HG02870 (cell line): ENCODE data around the gene DOK7.

ENCODE experiments used
- ATAC-seq: cut with Tn5 transposase; IDR thresholded peaks from one replicate; pipeline ENCODE4 v1.9.1; 2021; ENCODE audit warnings: mild to moderate bottlenecking, moderate library complexity; ENCODE audit not compliant: unreplicated experiment

DOK7 gene

DNA sequence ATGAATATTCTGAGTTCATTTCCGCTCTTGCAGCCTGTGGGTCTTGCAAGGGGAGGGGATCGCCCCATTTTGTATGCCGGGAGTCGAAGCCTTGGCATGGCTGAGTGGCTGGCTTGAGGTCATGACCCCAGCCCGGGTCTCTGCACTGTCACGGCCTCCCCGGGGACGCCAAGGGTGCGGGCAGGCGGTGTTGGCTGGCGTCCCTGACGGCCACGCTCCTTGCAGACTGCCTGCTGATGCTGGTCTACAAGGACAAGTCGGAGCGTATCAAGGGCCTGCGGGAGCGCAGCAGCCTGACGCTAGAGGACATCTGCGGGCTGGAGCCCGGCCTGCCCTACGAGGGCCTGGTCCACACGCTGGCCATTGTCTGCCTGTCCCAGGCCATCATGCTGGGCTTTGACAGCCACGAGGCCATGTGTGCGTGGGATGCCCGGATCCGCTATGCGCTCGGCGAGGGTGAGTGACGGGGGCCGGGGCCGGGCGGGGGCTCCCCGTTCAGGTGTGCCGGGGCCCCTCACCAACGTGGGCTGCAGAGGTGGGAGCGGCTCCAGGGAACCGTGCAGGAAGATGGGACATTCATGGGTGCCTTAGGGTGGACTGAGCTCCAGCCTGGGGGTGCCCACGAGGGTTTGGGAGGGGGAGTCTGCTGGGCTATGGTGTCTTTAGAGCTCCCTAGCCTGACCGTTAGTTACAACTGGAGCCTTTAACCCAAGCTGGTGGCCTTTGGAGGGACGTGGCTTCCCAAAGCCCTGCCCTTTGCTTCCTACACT lies 10.3 kb downstream of the DOK7 start:
- no peak for ATAC-seq

- ATAC-seq = no peak
Observed at GRCh38 chr4:3473996-3474765, 11.1 kb downstream of the DOK7 start.

GRCh38 chr4:3475041-3475712 lies 12.1 kb downstream of the DOK7 start:
- no peak for ATAC-seq

DNA sequence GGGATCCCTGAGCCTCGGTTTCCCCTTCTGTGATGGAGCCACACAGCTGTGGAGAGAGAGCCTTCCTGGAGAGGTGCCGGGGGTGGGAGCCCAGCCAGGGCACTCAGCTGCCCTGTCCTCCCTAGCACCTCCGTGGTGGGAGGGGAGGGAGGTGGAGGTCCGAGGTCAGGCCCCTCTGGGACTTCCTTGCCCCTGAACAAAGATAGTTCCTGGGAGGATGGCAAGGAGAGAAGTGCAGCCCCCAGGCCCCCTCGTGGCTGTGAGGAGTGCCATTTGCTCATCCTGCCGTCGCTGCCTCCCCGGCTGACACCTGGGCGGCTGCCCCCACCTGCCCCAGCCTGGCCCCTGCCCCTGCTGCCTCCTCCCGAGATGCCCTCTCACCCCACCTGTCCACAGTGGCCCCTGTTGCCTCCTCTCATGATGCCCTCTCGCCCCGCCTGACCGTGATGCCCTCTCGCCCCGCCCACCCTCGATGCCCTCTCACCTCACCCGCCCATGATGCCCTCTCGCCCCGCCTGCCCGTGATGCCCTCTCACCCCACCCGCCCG lies 12.7 kb downstream of the DOK7 start:
- no peak for ATAC-seq

DNA sequence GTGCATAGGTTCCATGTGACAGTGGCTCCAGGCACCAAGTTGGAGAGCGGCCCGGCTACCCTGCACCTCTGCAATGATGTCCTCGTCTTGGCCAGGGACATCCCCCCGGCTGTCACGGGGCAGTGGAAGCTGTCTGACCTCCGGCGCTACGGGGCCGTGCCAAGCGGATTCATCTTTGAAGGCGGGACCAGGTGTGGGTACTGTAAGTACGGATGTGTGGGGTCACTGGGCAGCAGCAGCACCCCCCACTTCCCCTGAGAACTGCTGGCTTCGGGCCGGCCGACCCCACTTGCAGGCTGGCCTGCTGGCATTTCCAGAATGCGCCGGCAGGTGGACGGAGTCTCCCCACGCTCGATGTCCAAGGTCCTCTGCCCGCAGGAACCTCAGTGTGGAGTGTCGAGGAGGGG lies 13.2 kb downstream of the DOK7 start:
- ATAC-seq = no peak

DNA sequence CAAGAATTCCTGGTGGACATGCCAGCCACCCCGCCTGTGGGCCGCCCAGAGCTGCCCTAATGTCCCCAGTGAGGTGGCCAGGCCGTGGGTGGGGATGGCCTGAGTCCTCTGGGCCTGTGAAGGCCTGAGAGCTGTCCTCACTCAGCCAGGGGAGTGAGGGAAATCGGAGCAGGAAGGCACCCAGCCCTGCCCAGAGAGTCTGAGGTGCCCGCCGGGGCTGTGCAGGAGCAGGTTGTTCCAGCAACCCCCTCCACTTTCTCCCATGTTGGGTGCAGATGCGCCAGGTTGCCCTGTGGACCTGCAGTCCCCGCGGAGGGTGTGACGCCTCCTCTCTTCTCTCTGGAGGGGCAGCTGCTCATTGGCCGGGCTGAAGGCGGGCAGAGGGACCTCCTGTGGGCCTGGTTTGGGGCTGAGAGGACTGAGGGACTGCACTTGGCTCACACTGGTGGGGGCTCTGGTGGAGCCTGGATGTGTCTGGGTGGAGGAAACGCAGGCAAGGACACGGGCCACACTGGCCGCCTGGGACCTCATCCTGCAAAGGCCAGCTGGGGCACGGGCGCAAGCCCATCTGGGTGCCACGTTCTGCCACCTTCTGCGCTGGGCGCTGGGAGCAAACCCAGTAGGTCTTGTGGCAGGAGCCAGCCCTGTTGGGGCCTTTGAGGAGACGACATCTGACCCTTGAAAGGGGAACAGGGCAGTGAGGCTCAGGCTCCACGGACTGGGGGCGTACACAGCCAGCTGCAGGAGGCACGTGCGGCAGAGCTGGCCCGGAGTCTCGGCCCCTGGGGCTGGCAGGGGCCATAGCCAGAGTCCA lies 14.0 kb downstream of the DOK7 start:
- ATAC-seq = no peak

GRCh38 chr4:3477750-3478430 lies 14.8 kb downstream of the DOK7 start:
- ATAC-seq = no peak

DNA sequence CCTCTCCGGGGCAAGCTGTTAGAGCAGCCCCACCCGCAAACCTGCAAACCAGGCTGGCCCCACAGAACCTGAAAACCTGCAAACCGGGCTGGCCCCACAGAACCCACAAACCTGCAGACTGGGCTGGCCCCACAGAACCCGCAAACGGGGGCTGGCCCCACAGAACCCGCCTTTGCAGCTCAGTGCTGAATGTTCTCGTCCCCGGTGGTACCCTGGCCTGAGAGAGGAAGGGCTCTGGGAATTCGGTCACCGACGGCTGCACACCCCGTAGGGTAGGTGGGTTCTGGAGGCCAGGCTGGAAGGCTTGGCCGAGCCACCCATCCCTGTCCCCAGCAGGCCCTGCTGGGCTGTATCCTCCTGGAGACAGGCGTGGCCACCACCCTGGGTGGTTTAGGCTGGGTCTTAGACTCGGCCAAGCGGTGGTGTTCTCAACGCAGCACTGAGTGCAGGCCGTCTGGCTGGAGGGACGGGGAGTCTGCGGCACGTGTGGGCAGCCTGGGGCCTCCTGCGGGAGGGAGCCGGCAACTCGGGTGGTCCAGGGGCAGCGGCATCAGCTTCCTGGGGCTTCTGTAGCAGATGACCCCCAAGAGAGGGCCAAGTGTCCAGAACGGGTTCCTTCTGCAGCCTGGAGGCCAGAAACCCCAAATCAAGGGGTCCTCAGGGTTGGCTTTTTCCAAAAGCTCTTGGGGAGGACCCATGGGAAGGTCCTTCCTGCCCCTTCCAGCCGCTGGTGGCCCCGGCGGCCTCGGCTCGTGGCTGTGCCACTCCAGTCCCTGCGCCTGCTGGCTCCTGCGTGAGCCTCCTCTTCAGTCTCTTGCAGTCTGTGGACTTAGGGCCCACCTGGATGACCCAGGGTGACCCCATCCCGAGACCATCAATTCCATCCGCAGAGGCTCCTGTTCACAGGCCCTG lies 15.6 kb downstream of the DOK7 start:
- ATAC-seq = no peak

- no peak for ATAC-seq
Observed at GRCh38 chr4:3479358-3480101, 16.4 kb downstream of the DOK7 start.

- peak; percentile 70 for ATAC-seq
Observed at GRCh38 chr4:3480528-3481112, 17.5 kb downstream of the DOK7 start.

GRCh38 chr4:3481113-3481531 lies 18.0 kb downstream of the DOK7 start:
- no peak for ATAC-seq

GRCh38 chr4:3481783-3482393 lies 18.8 kb downstream of the DOK7 start:
- no peak for ATAC-seq

DNA sequence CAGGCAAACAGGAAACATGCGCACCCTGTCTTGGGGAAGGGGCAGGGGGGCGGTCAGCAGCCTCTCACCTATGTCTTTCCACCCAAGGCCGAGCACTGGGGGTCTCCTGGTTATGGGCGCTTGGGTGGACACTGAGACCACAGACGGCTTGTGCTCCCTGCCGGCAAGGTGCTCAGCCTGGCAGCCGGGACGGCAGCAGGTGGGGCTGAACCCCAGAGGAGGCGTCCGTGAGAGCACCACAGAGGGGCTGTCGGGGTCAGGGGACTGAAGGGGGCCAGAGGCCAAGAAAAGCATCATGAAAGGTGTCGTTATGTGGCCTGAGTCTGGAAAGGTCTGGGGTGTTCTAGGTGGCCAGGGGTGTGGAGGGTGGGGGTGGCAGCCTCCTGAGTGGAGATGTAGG lies 19.6 kb downstream of the DOK7 start:
- no peak for ATAC-seq

GRCh38 chr4:3483471-3483921 lies 20.4 kb downstream of the DOK7 start:
- no peak for ATAC-seq

GRCh38 chr4:3484057-3484973 lies 21.2 kb downstream of the DOK7 start:
- no peak for ATAC-seq

- no peak for ATAC-seq
Observed at GRCh38 chr4:3485011-3485791, 22.1 kb downstream of the DOK7 start.
